HG03558 (cell line): Measurements from ENCODE around the gene FDPS.
"Not testable (repeated sequence)": the region's sequence is repeated elsewhere in the genome, so short reads cannot be mapped to it uniquely, and the experiment has no call there.

ENCODE experiments used
- ATAC-seq: cut with Tn5 transposase; IDR thresholded peaks from one replicate; pipeline ENCODE4 v1.9.1; 2021; ENCODE audit warnings: moderate number of reproducible peaks; ENCODE audit not compliant: unreplicated experiment; ENCODE audit errors: extremely low read depth

Gene FDPS

GRCh38 chr1:155285063-155285462 is 23.6 kb upstream of the FDPS start:
- ATAC-seq: no peak

DNA sequence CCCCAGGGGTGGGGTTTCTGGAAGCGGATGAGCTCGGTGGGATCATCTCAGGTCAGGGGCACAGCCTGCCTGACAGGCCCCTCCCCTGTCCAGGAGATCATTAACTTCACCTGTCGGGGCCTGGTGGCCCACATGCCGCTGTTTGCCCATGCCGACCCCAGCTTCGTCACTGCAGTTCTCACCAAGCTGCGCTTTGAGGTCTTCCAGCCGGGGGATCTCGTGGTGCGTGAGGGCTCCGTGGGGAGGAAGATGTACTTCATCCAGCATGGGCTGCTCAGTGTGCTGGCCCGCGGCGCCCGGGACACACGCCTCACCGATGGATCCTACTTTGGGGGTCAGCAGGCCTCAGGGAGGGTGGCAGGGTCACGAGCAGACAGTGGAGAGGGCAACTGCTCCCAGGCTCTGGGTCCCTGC is 23.0 kb upstream of the FDPS start:
- no peak for ATAC-seq

DNA sequence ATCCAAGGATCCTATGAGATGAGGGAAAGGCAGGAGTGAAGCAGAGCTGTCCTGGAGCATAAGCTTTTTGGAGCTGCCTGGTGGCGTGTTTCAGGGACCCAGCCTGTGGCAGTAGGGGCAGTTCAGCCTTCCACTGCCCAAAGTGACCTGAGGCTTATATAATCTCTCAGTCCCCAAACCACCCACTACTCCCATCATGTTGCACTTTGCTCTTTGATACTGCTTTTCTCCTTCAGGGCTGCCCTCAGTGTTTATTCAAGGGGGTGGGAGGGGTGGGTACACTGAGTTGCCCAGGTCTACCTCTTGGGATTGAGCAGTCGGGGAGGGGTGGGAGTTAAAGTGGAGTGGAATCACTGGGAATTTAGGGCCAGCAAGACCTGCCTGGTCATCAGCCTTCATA is 22.1 kb upstream of the FDPS start:
- ATAC-seq: no peak

DNA sequence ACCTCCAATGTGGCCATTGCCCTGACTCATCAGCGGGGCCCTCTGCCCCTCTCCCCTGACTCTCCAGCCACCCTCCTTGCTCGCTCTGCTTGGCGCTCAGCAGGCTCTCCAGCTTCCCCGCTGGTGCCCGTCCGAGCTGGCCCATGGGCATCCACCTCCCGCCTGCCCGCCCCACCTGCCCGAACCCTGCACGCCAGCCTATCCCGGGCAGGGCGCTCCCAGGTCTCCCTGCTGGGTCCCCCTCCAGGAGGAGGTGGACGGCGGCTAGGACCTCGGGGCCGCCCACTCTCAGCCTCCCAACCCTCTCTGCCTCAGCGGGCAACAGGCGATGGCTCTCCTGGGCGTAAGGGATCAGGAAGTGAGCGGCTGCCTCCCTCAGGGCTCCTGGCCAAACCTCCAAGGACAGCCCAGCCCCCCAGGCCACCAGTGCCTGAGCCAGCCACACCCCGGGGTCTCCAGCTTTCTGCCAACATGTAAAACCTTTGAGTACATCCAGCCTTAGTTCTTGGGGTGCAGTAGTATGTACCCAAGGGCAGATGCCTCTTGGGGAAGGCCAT is 20.6 kb upstream of the FDPS start:
- ATAC-seq: no peak

- ATAC-seq: not testable (repeated sequence)
Observed at GRCh38 chr1:155291006-155291405, 17.7 kb upstream of the FDPS start.

DNA sequence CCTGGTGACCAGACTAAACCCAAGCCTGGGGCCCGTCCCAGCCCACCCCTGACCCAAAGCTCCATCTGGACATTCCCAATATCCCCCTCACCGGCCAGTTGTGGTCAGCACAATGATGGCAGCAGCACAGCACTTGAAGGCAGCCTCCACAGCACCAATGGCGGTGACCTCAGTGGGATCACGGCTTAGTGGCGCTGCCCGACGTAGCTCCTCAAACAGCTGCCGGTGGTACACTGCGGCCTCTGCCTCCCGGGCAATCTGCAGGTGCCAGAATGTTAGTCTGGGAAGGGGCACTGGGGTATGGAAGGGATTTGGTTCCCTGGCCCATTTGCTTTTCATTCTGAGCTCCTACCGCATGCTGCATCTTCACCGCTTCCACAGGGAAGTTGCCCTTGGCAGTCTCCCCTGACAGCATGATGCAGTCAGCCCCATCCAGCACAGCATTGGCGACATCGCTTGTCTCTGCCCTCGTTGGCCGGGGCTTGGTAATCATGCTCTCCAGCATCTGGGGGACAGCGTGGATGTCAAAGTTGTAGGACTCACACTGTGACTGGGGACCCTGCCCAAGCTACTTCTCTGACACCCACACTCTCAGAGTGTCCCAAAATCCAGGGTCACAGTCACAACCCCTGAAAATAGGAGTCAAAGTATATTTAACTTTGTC is 15.4 kb upstream of the FDPS start:
- no peak for ATAC-seq

- ATAC-seq: no peak
Observed at GRCh38 chr1:155294520-155295182, 14.0 kb upstream of the FDPS start.

- ATAC-seq: no peak
Observed at GRCh38 chr1:155295183-155295941, 13.3 kb upstream of the FDPS start.

DNA sequence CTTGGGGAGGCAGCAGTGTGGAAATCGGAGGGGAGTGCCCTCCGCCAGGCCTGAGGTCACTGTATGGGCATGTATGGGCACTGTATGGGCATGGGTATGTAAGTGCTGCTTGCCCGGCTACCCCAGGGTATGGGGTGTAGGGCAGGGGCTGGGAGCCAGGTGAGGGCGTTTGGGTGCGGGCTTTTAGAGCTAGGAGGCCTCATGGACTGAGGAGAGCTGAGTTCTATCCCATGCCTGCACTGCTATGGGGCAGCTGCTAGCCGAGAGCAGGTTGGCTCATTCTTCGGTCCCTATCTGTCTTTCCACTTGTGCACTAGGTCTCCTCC is 12.8 kb upstream of the FDPS start:
- ATAC-seq: no peak

- ATAC-seq: no peak
Observed at GRCh38 chr1:155296661-155297060, 12.0 kb upstream of the FDPS start.

- no peak for ATAC-seq
Observed at GRCh38 chr1:155297384-155297783, 11.3 kb upstream of the FDPS start.

DNA sequence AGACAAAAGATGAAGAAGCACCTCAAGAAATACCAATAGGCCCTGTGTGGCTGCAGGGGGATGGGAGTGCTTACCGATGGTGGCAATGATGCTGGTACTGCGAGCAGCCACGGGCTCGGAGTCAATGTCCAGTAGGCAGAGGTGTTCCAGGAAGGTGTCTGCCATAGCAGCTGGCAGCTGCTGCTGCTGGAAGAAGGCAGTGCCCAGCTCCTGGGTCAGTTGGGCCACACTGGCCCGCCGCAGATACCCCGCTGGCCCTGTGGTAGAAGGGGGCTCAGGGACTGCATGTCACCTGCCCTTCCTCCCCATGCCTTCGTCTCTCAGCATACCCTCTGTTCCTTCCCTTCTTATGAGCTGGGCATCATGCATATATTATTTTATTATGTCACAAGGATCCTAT is 8.6 kb upstream of the FDPS start:
- no peak for ATAC-seq

- ATAC-seq: no peak
Observed at GRCh38 chr1:155300553-155301329, 7.9 kb upstream of the FDPS start.

- ATAC-seq: no peak
Observed at GRCh38 chr1:155301342-155301841, 7.3 kb upstream of the FDPS start, which contains the start of gene PKLR. Gene PKLR, minus strand, starts transcription at chr1:155301438. Its CDS starts 43 bp downstream, at chr1:155301395.

DNA sequence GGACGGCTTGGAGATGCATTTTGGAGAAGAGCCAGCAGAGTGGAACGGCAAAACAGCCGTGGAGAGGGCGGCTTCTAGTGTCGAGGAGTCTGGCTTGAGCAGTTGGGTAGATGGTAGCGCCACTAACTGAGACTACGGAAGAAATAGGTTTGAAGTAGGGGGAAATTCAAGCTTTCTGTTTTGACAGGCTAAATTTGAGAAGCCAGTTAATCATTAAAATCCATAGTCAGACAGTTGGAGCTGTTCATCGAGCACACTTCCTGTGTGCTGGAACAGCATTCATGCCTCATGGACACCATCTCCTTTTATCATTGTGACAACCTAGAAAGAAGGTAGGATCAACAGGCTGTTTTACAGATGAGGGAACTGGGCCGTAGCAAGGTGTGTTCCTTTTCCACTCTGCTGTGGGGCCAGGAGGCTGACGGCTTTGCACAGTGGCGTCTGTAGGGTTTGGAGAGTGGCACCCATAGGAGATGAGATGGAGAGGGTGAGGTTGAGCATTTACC is 4.1 kb upstream of the FDPS start:
- no peak for ATAC-seq

GRCh38 chr1:155305881-155306391 is 2.7 kb upstream of the FDPS start:
- no peak for ATAC-seq

DNA sequence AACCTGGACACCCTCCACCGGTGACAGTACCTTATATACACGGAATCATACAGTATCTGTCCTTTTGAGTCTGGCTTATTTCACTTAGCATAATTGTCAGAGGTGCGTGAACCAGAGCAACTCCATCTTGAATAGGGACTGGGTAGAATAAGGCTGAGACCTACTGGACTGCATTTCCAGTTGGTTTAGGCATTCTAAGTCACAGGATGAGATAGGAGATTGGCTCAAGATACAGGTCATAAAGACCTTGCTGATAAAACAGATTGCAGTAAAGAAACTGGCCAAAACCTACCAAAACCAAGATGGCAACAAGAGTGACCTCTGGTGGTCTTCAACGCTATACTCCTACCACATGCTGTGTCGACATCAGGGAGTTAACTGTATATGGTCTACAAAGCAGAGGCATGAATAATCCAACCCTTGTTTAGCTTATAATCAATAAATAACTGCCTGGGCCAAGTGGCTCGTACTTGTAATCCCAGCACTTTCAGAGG is 1.4 kb upstream of the FDPS start:
- ATAC-seq: no peak

- no peak for ATAC-seq
Observed at GRCh38 chr1:155309423-155310021, 856 bp downstream of the FDPS start.

DNA sequence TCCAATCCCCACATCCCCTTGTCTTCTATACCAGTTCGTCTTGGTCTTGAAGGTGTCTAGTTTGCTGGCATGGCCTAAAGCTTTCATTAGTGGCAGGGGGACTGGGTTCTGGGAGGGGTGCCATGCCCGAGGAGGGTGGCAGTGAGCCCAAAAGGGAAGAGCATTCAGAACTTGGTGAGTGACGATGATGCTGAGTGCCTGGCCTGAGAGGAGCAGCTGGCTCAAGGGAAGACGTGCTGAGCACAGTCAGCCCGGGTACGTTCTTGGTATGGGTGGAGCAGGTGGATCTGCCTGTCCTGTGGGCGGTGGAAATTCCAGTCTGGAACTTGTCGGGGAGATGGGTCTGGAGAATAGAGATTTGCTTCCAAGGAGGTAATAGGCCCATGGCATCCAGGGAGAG is 4.6 kb downstream of the FDPS start:
- ATAC-seq: no peak
